ENCODE results near the gene GTF3C2. TPM values are rescaled to one million over a fixed set of nuclear protein-coding genes. Genes with fewer than 3 reads are reported as not detected.

GTF3C2 gene
- total and polyA plus RNA-seq, 2 of the 13 experiments (the other 11 are each of a cell fraction or from before 2014, with no cell fraction given): 77.5 to 130 TPM

- peak; percentile 97 for TF ChIP-seq GABPA (IDR thresholded peaks at IDR 0.05; ENCODE audit: low read depth, low read length)
- TF ChIP-seq GABPA (CRISPR knock-in tag; IDR thresholded peaks at IDR 0.05; ENCODE audit: low read depth): peak; percentile 99
- TF ChIP-seq RAD21 (CRISPR knock-in tag; IDR thresholded peaks at IDR 0.05): no peak; the same call in 1 of the 2 replicates
- peak; percentile 46; the same call in 1 of the 2 replicates for TF ChIP-seq ZBTB40 (IDR thresholded peaks at IDR 0.05)
- peak; percentile 84 for TF ChIP-seq ZBTB40 (CRISPR knock-in tag; IDR thresholded peaks at IDR 0.05)
- peak; percentile 39; the same call in 1 of the 2 replicates for TF ChIP-seq GATA4 (IDR thresholded peaks at IDR 0.05; ENCODE audit: borderline replicate concordance, low read depth)
- peak; percentile 82; the same call in 1 of the 2 replicates for TF ChIP-seq NKX3-1 (CRISPR knock-in tag; IDR thresholded peaks at IDR 0.05)
- peak; percentile 98 for TF ChIP-seq ZNF687 (CRISPR knock-in tag; IDR thresholded peaks at IDR 0.05)
- no peak for TF ChIP-seq ONECUT2 (CRISPR knock-in tag; IDR thresholded peaks at IDR 0.05)
- TF ChIP-seq REPIN1 (CRISPR knock-in tag; IDR thresholded peaks at IDR 0.05; ENCODE audit: borderline replicate concordance, low read depth): peak; percentile 86
- no peak for TF ChIP-seq ATAD3A (CRISPR knock-in tag; IDR thresholded peaks at IDR 0.05)
- peak; percentile 91 for TF ChIP-seq ZNF891 (CRISPR knock-in tag; IDR thresholded peaks at IDR 0.05)
- no peak for TF ChIP-seq ARNT (IDR thresholded peaks at IDR 0.05)
- no peak; the same call in 1 of the 2 replicates for TF ChIP-seq ZNF713 (CRISPR knock-in tag; IDR thresholded peaks at IDR 0.05)
- no peak for TF ChIP-seq ZNF432 (CRISPR knock-in tag; IDR thresholded peaks at IDR 0.05; ENCODE audit: borderline replicate concordance)
- TF ChIP-seq JUND (CRISPR knock-in tag; IDR thresholded peaks at IDR 0.05): no peak; the same call in 1 of the 2 replicates
- no peak for TF ChIP-seq SKI (IDR thresholded peaks at IDR 0.05; ENCODE audit: partially characterized antibody)
- no peak; the same call in 1 of the 2 replicates for TF ChIP-seq ZMAT3 (CRISPR knock-in tag; conservative IDR thresholded peaks at IDR 0.05)
Observed at GRCh38 chr2:27322766-27323595, 33.6 kb downstream of the GTF3C2 start, which contains the start of gene MPV17 (continued).
